H1 (cell line): Measurements from ENCODE around the gene SLX4IP. TPM values are rescaled to one million over a fixed set of nuclear protein-coding genes. Genes with fewer than 3 reads are reported as not detected.

Experiments
- ATF3 ChIP-seq: IDR thresholded peaks from 2 replicates; pipeline ENCODE4 v1.6.1; 2011; ENCODE audit warnings: low read depth, mild to moderate bottlenecking, low read length; ENCODE audit not compliant: insufficient read depth
- CHD7 ChIP-seq: fragments of 300-600 bp; sonication (generic); IDR thresholded peaks from 2 replicates; pipeline ENCODE4 v1.7.1; 2012; ENCODE audit warnings: low read length, moderate library complexity, mild to moderate bottlenecking, inconsistent platforms; ENCODE audit not compliant: insufficient replicate concordance
- HDAC2 ChIP-seq, 2 experiments: fragments of 300-600 bp in 1 of 2; sonication (generic) in 1 of 2; IDR thresholded peaks; 2 replicates each; pipeline ENCODE4 v1.6.1; 2011 to 2012; ENCODE audit warnings: low read depth in 2 of 2, low read length in 2 of 2, mild to moderate bottlenecking in 2 of 2, moderate library complexity in 2 of 2, borderline replicate concordance in 1 of 2, inconsistent platforms in 1 of 2
- RXRA ChIP-seq: IDR thresholded peaks from 2 replicates; pipeline ENCODE4 v1.6.1; 2011; ENCODE audit warnings: low read depth, mild to moderate bottlenecking, low read length, moderate library complexity; ENCODE audit not compliant: insufficient read depth
- SIN3A ChIP-seq, 2 experiments: IDR thresholded peaks in 1 of 2; conservative IDR thresholded peaks in 1 of 2; 2 replicates each; pipeline ENCODE4 v1.6.1; 2011 to 2012; ENCODE audit warnings: low read length in 2 of 2, improper control_type of control experiment in 1 of 2, low read depth in 1 of 2, mild to moderate bottlenecking in 1 of 2
- TAF1 ChIP-seq: IDR thresholded peaks from 2 replicates; pipeline ENCODE4 v1.6.1; 2011; ENCODE audit warnings: mild to moderate bottlenecking, low read depth, low read length
- TAF7 ChIP-seq: optimal IDR thresholded peaks from 2 replicates; pipeline ENCODE3; 2011; ENCODE audit warnings: low read depth, mild to moderate bottlenecking, inconsistent platforms, low read length, moderate library complexity, borderline replicate concordance
- USF2 ChIP-seq: IDR thresholded peaks from 2 replicates; pipeline ENCODE4 v1.6.1; 2011; ENCODE audit warnings: low read length, improper control_type of control experiment
- YY1 ChIP-seq: IDR thresholded peaks from 2 replicates; pipeline ENCODE4 v1.6.1; 2011; ENCODE audit warnings: low read depth, mild to moderate bottlenecking, low read length
- polyA plus RNA-seq, 7 experiments: library from polyadenylated mRNA; depleted of rRNA in 3 of 7; stranded (reverse) in 5 of 7; unstranded in 2 of 7; fragments of >200 nt in 5 of 7; fragments of 200-250 nt in 2 of 7; gene quantifications; 1 replicate in 5 of 7; 2 replicates in 1 of 7; 4 replicates in 1 of 7; pipeline versions ENCODE4 v1.2.1 to v1.2.3, GENCODE V29; 2011 to 2013; ENCODE audit warnings: missing spikeins in 2 of 7, mixed read lengths in 2 of 7
- total RNA-seq: library from RNA; stranded (reverse); fragmentation: NEBNext Ultra II Directional; extraction: Animal tissue kit (Norgen Biotek cat#: 25700); gene quantifications from 2 replicates; pipeline ENCODE4 v1.2.1, GENCODE V29; 2021

SLX4IP gene
- total and polyA plus RNA-seq, 2 of the 8 experiments (the other 6 are each of a cell fraction or from before 2014, with no cell fraction given) = 2.4 to 8.7 TPM

GRCh38 chr20:10434467-10434831 is 656 bp upstream of the SLX4IP start (continued):
- TF ChIP-seq CHD7 = no peak
- TF ChIP-seq HDAC2 (IDR thresholded peaks at IDR 0.05; ENCODE audit: borderline replicate concordance in 1 of 2, low read depth in 2 of 2, low read length in 2 of 2) = no peak
- TF ChIP-seq TAF1 = peak; percentile 93
- TF ChIP-seq USF2 = no peak
- TF ChIP-seq TAF7 = peak; percentile 89
- no peak; the same call in 1 of the 2 replicates for TF ChIP-seq YY1
- TF ChIP-seq ATF3 = no peak
- peak; percentile 45 to 61; a peak in 1 of 4 replicates for TF ChIP-seq SIN3A (conservative IDR thresholded peaks at IDR 0.05 in 1 of 2, IDR thresholded peaks at IDR 0.05 in 1 of 2; ENCODE audit: low read depth in 1 of 2, low read length in 2 of 2)
- no peak for TF ChIP-seq RXRA
